KMS-11 (cell line): ENCODE measurements around the gene ERC2.

ENCODE experiments used
- H2AFZ ChIP-seq: fragments of 200-600 bp; sonication (generic); 2 replicates; pipeline ENCODE4 v1.6.1; 2016; ENCODE audit warnings: antibody characterized with exemption, mixed run types, low read depth
- H3K27ac ChIP-seq: fragments of 200-600 bp; sonication (generic); 2 replicates; pipeline ENCODE4 v1.6.1; 2016; ENCODE audit warnings: mild to moderate bottlenecking, mixed run types
- H3K27me3 ChIP-seq: fragments of 200-600 bp; sonication (generic); 2 replicates; pipeline ENCODE4 v1.6.1; 2017; ENCODE audit warnings: mild to moderate bottlenecking, low read depth, mixed run types, moderate library complexity; ENCODE audit not compliant: insufficient read depth
- H3K36me3 ChIP-seq: fragments of 200-600 bp; sonication (generic); 2 replicates; pipeline ENCODE4 v1.6.1; 2017; ENCODE audit warnings: mild to moderate bottlenecking, mixed run types; ENCODE audit not compliant: insufficient read depth
- H3K4me1 ChIP-seq: fragments of 200-600 bp; sonication (generic); 2 replicates; pipeline ENCODE4 v1.6.1; 2016; ENCODE audit warnings: mild to moderate bottlenecking, low read depth, mixed run types; ENCODE audit not compliant: poor library complexity, severe bottlenecking
- H3K4me2 ChIP-seq: fragments of 200-600 bp; sonication (generic); 2 replicates; pipeline ENCODE4 v1.7.0; 2016; ENCODE audit warnings: mild to moderate bottlenecking, mixed run types
- H3K4me3 ChIP-seq: fragments of 200-600 bp; sonication (generic); IDR thresholded peaks from 2 replicates; pipeline ENCODE4 v1.6.1; 2017; ENCODE audit warnings: low read depth, low read length, mixed read lengths; ENCODE audit not compliant: insufficient read depth
- H3K79me2 ChIP-seq: fragments of 200-600 bp; sonication (generic); 2 replicates; pipeline ENCODE4 v1.6.1; 2016; ENCODE audit warnings: low read depth, mixed run types; ENCODE audit not compliant: insufficient read depth
- H3K9ac ChIP-seq: fragments of 200-600 bp; sonication (generic); 2 replicates; pipeline ENCODE4 v1.6.1; 2016; ENCODE audit warnings: mild to moderate bottlenecking, mixed run types
- H4K20me1 ChIP-seq: fragments of 200-600 bp; sonication (generic); 2 replicates; pipeline ENCODE4 v1.6.1; 2016; ENCODE audit warnings: mild to moderate bottlenecking, mixed run types; ENCODE audit not compliant: insufficient read depth
- CTCF ChIP-seq: fragments of 200-600 bp; sonication (generic); conservative IDR thresholded peaks from 2 replicates; pipeline ENCODE4 v1.6.1; 2017; ENCODE audit warnings: low read depth, mild to moderate bottlenecking, antibody characterized with exemption, low read length, moderate library complexity, mixed read lengths

The ERC2 gene

GRCh38 chr3:55863028-55863427 lies 605.2 kb downstream of the ERC2 start:
- no peak overlapping the region for H3K4me3 ChIP-seq
- no peak for TF ChIP-seq CTCF
- no peaks in the 10 kb centered on the region for H3K27me3 ChIP-seq
- H3K79me2 ChIP-seq: no peaks in the 10 kb centered on the region
- H4K20me1 ChIP-seq: no peaks in the 10 kb centered on the region
- H3K36me3 ChIP-seq: no peaks in the 10 kb centered on the region
- H2AFZ ChIP-seq: no peak overlapping the region
- H3K27ac ChIP-seq: no peak overlapping the region
- no peak overlapping the region for H3K4me2 ChIP-seq
- H3K4me1 ChIP-seq: no peaks in the 10 kb centered on the region
- no peak overlapping the region for H3K9ac ChIP-seq

GRCh38 chr3:55860049-55860721 lies 608.1 kb downstream of the ERC2 start:
- no peak overlapping the region for H2AFZ ChIP-seq
- H3K36me3 ChIP-seq: no peaks in the 10 kb centered on the region
- H3K4me2 ChIP-seq: no peak overlapping the region
- no peak overlapping the region for H3K9ac ChIP-seq
- H3K27me3 ChIP-seq: no peaks in the 10 kb centered on the region
- no peak for TF ChIP-seq CTCF
- no peaks in the 10 kb centered on the region for H4K20me1 ChIP-seq
- no peak overlapping the region for H3K4me3 ChIP-seq
- H3K4me1 ChIP-seq: no peaks in the 10 kb centered on the region
- no peaks in the 10 kb centered on the region for H3K79me2 ChIP-seq
- H3K27ac ChIP-seq: no peak overlapping the region

GRCh38 chr3:55859305-55859704 lies 609.0 kb downstream of the ERC2 start:
- no peaks in the 10 kb centered on the region for H3K79me2 ChIP-seq
- H3K27ac ChIP-seq: no peak overlapping the region
- no peak overlapping the region for H3K9ac ChIP-seq
- no peaks in the 10 kb centered on the region for H4K20me1 ChIP-seq
- H3K4me2 ChIP-seq: no peak overlapping the region
- no peaks in the 10 kb centered on the region for H3K4me1 ChIP-seq
- H2AFZ ChIP-seq: no peak overlapping the region
- H3K4me3 ChIP-seq: no peak overlapping the region
- no peak for TF ChIP-seq CTCF
- H3K36me3 ChIP-seq: no peaks in the 10 kb centered on the region
- H3K27me3 ChIP-seq: no peaks in the 10 kb centered on the region

- H3K4me1 ChIP-seq: no peaks in the 10 kb centered on the region
- no peak overlapping the region for H3K27ac ChIP-seq
- H4K20me1 ChIP-seq: no peaks in the 10 kb centered on the region
- H2AFZ ChIP-seq: no peak overlapping the region
- no peak overlapping the region for H3K4me3 ChIP-seq
- no peaks in the 10 kb centered on the region for H3K27me3 ChIP-seq
- H3K4me2 ChIP-seq: no peak overlapping the region
- no peaks in the 10 kb centered on the region for H3K36me3 ChIP-seq
- TF ChIP-seq CTCF: no peak
- H3K9ac ChIP-seq: no peak overlapping the region
- no peaks in the 10 kb centered on the region for H3K79me2 ChIP-seq
These were observed 609.5 kb downstream of the ERC2 start for GRCh38 chr3:55858727-55859126.
